ENCODE results near the gene TRAPPC12. TPM values are rescaled to one million over a fixed set of nuclear protein-coding genes. Genes with fewer than 3 reads are reported as not detected.

The TRAPPC12 gene
- total RNA-seq, 3 donors from 2014 or later (not counting 1 experiment from before 2014, with no cell fraction given): 65.1 to 92.6 (median 86.7) TPM

DNA sequence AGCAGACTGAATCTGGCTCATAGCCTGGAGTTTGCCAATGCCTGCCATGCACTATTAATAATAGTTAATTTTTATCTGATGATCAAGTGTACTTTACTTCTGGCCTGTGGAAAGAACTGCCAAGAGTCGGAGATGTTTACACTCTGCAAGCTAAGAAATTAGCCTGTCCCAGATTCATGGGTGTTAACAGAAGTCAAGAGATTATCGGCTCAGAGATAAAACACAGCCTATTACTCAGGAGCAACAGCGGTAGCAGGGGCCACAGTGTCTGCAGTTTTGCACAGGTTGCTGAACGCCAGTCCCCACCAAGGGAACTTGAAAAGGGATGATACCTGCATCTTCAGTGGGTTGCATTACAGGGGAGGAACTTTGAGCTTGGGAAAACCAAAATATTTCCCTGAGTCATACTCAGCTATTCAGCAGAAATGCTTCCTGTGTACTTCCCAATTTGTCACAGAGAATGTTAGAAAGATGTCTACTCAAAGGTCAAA, 144.1 kb downstream of the TRAPPC12 start:
- H3K36me3 ChIP-seq (ENCODE audit: control insufficient read depth, insufficient read depth, low read length): no peaks in the 10 kb centered on the region
- peaks cover 9% of the 10 kb centered on the region for H3K4me1 ChIP-seq (ENCODE audit: control insufficient read depth, insufficient read depth, low read length)
- WGBS (ENCODE audit: insufficient coverage): 86% methylated on average over 4 of the region's 4 CpGs
- no peak overlapping the region for H3K4me3 ChIP-seq (ENCODE audit: low read length)
- DNase-seq: no peak
- H3K27me3 ChIP-seq (ENCODE audit: control insufficient read depth, insufficient read depth, low read length): no peaks in the 10 kb centered on the region
- Mint-ChIP-seq H3K36me3 (no peaks in the 10 kb centered on the region), H3K27ac (no peak overlapping the region), H3K27me3 (ENCODE audit: low read depth in 2 of 2) (no peaks in the 10 kb centered on the region), H3K4me1 (peaks cover 25 to 28% of the 10 kb centered on the region in 2 donors), H3K4me3 (no peak overlapping the region), H3K9me3 (no peaks in the 10 kb centered on the region)
- ATAC-seq: no peak
- H3K27ac ChIP-seq (ENCODE audit: low read length): no peak overlapping the region
- intact Hi-C loops (cut with micrococcal nuclease): no loop called here
- no peaks in the 10 kb centered on the region for H3K9me3 ChIP-seq (ENCODE audit: control insufficient read depth, insufficient read depth, low read length)
- TF ChIP-seq, protein P1, sequence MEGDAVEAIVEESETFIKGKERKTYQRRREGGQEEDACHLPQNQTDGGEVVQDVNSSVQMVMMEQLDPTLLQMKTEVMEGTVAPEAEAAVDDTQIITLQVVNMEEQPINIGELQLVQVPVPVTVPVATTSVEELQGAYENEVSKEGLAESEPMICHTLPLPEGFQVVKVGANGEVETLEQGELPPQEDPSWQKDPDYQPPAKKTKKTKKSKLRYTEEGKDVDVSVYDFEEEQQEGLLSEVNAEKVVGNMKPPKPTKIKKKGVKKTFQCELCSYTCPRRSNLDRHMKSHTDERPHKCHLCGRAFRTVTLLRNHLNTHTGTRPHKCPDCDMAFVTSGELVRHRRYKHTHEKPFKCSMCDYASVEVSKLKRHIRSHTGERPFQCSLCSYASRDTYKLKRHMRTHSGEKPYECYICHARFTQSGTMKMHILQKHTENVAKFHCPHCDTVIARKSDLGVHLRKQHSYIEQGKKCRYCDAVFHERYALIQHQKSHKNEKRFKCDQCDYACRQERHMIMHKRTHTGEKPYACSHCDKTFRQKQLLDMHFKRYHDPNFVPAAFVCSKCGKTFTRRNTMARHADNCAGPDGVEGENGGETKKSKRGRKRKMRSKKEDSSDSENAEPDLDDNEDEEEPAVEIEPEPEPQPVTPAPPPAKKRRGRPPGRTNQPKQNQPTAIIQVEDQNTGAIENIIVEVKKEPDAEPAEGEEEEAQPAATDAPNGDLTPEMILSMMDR (IDR thresholded peaks at IDR 0.05): no peak

DNA sequence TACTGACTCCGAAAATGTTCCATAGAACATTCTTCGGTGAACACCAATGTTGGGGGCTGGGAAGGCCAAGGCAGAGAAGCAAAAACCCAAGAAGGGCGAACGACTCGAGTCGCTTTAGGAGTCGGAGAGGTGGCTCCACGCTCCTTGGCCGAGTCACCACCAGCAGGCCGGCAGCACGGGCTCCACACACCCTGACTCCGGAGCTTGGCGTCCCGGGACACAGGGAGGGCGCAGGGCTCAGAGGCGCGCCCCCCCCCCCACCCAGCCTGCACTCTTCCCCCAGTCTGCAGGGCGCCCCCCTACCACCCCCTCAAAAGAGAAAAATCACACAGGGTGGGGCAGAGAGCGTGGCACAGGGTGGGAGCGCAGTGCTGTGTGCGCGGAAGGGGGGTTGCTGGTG, 147.4 kb downstream of the TRAPPC12 start:
- ATAC-seq (peak in 1 of 3 donors; percentile 12), DNase-seq (no peak)
- TF ChIP-seq, protein P1 (IDR thresholded peaks at IDR 0.05): no peak
- peaks cover 1% of the 10 kb centered on the region in 2 donors for H3K4me1 Mint-ChIP-seq
- intact Hi-C loops (cut with micrococcal nuclease): no loop called here
- Histone ChIP-seq H3K36me3 (ENCODE audit: control insufficient read depth, insufficient read depth, low read length) (no peaks in the 10 kb centered on the region), H3K4me3 (ENCODE audit: low read length) (no peak overlapping the region), H3K4me1 (ENCODE audit: control insufficient read depth, insufficient read depth, low read length) (no peaks in the 10 kb centered on the region), H3K27me3 (ENCODE audit: control insufficient read depth, insufficient read depth, low read length) (no peaks in the 10 kb centered on the region), H3K9me3 (ENCODE audit: control insufficient read depth, insufficient read depth, low read length) (no peaks in the 10 kb centered on the region), H3K27ac (ENCODE audit: low read length) (no peak overlapping the region)
- no peak overlapping the region for H3K27ac Mint-ChIP-seq
- H3K9me3 Mint-ChIP-seq: no peaks in the 10 kb centered on the region
- 95% methylated on average over 19 of the region's 22 CpGs for WGBS (ENCODE audit: insufficient coverage)
- no peak overlapping the region for H3K4me3 Mint-ChIP-seq
- H3K27me3 Mint-ChIP-seq (ENCODE audit: low read depth in 2 of 2): no peaks in the 10 kb centered on the region
- H3K36me3 Mint-ChIP-seq: no peaks in the 10 kb centered on the region

DNA sequence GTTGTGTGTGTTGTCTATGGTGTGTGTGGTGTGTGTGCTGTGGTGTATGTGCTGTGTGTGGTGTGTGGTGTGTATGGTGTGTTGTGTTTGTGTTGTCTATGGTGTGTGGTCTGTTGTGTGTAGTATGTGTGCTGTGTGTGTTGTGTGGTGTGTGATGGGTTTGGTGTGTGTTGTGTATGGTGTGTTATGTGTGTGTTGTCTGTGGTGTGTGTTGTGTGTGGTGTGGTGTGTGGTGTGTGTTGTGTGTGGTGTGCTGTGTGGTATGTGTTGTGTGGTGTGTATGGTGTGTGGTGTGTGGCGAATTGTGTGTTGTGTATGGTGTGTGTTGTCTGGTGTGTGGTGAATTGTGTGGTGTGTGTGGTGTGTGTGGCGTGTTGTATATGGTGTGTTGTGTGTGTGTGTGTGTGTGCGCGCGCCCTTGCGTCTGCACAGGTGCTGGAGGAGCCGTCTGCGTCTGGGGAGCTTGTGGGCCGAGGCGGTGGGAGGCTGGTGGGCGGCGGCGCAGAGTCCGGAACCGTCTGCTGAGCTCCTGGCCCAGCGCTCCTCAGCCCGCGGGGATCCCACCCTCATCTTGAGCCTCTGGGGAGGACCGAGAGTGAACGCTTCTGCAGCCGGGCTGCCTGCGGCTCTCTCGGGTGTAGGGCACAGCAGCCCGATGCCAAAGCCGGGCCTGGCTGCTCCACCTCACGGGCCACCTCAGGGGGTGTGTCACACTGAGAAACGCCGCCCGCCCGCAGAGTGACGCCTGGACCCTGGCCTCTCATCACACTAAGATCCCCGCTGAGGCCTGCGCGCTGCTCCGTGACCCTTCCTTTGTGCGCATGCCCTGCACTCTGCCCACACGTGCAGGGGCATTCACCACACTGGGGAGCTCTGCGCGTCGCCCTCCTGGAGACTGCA, 148.6 kb downstream of the TRAPPC12 start:
- H3K4me3 ChIP-seq (ENCODE audit: low read length): no peak overlapping the region
- no peaks in the 10 kb centered on the region for H3K9me3 ChIP-seq (ENCODE audit: control insufficient read depth, insufficient read depth, low read length)
- no peaks in the 10 kb centered on the region for H3K27me3 Mint-ChIP-seq (ENCODE audit: low read depth in 2 of 2)
- no peak overlapping the region for H3K27ac Mint-ChIP-seq
- DNase-seq (no peak), ATAC-seq (no peak)
- H3K36me3 Mint-ChIP-seq: no peaks in the 10 kb centered on the region
- no peaks in the 10 kb centered on the region for H3K36me3 ChIP-seq (ENCODE audit: control insufficient read depth, insufficient read depth, low read length)
- intact Hi-C loops (cut with micrococcal nuclease): no loop called here
- no peak overlapping the region for H3K4me3 Mint-ChIP-seq
- no peaks in the 10 kb centered on the region for H3K9me3 Mint-ChIP-seq
- H3K4me1 ChIP-seq (ENCODE audit: control insufficient read depth, insufficient read depth, low read length): no peaks in the 10 kb centered on the region
- H3K27me3 ChIP-seq (ENCODE audit: control insufficient read depth, insufficient read depth, low read length): no peaks in the 10 kb centered on the region
- TF ChIP-seq, protein P1 (IDR thresholded peaks at IDR 0.05): no peak
- 92% methylated on average over 40 of the region's 40 CpGs for WGBS (ENCODE audit: insufficient coverage)
- H3K4me1 Mint-ChIP-seq: no peaks in the 10 kb centered on the region
- no peak overlapping the region for H3K27ac ChIP-seq (ENCODE audit: low read length)

Other genes with a start within 250 kb of the TRAPPC12 start
- gene EIPR1, start 1.9 kb upstream of the TRAPPC12 start, total RNA-seq: 10 to 100 TPM; 26.8 to 28.8 (median 27.9) TPM
- 10 to 100 TPM; 15.9 to 23.0 (median 17.4) TPM for gene ADI1, start 139.8 kb downstream of the TRAPPC12 start, total RNA-seq
- gene RNASEH1, start 178.6 kb downstream of the TRAPPC12 start, total RNA-seq: 10 to 100 TPM; 25.6 to 30.6 (median 26.3) TPM
- gene RPS7, start 195.6 kb downstream of the TRAPPC12 start, total RNA-seq: 1,000 to 10,000 TPM in 2 of 3 donors, 100 to 1,000 TPM in 1; 815 to 1,068 (median 1,001) TPM
- gene COLEC11, start 215.4 kb downstream of the TRAPPC12 start, total RNA-seq: under 1 TPM in 1 of 3 donors, not detected in 2; 0.61 TPM

Measured in natural killer cell (primary cell).